IMR-90 (cell line): Measurements from ENCODE around the gene ZCCHC12.

ENCODE experiments used
- CEBPB ChIP-seq: IDR thresholded peaks from 2 replicates; pipeline ENCODE4 v1.6.1; 2012; ENCODE audit warnings: low read depth, low read length, improper control_type of control experiment
- CTCF ChIP-seq: conservative IDR thresholded peaks from 2 replicates; pipeline ENCODE4 v1.5.1; 2012; ENCODE audit warnings: mild to moderate bottlenecking, low read depth, low read length, improper control_type of control experiment
- FOS ChIP-seq: fragments of 150-350 bp; IDR thresholded peaks from 2 replicates; pipeline ENCODE4 v1.6.1; 2016; ENCODE audit warnings: low read depth, low read length
- MAZ ChIP-seq: IDR thresholded peaks from 2 replicates; pipeline ENCODE4 v1.6.1; 2012; ENCODE audit warnings: low read depth, mild to moderate bottlenecking, low read length, improper control_type of control experiment, moderate library complexity, borderline replicate concordance
- POLR2A ChIP-seq: IDR thresholded peaks from 2 replicates; pipeline ENCODE4 v1.6.1; 2012; ENCODE audit warnings: mild to moderate bottlenecking, low read depth, low read length
- RCOR1 ChIP-seq: IDR thresholded peaks from 2 replicates; pipeline ENCODE4 v1.6.1; 2012; ENCODE audit warnings: mild to moderate bottlenecking, low read length, improper control_type of control experiment; ENCODE audit not compliant: insufficient replicate concordance
- RFX5 ChIP-seq: IDR thresholded peaks from 2 replicates; pipeline ENCODE4 v1.8.0; 2012; ENCODE audit warnings: low read depth, mild to moderate bottlenecking, low read length, moderate library complexity
- USF2 ChIP-seq: fragments of 150-350 bp; IDR thresholded peaks from 2 replicates; pipeline ENCODE4 v1.6.1; 2017; ENCODE audit warnings: mild to moderate bottlenecking, antibody characterized with exemption, low read length, low read depth

DNA sequence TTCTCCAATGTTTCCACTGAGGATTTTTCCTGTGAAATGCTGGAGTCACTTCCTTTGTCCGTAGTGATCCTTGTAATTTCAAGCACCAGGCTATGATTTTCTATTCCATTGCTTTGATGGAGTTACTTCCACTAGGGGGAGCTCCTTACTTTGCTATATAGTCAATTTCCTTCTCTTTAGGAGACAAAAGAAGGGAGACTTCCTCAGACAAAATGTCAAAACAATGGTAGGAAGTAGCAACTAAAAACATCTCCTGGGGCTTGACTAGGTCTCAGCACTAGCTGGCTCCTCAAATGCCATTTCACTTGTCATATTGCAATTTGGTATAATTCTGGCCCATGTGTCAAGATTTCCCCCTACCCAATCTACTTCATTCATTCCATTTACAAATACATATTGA, 24.1 kb downstream of the ZCCHC12 start:
- TF ChIP-seq CTCF (peak; percentile 69), RFX5 (no peak), FOS (no peak), CEBPB (no peak), USF2 (no peak), MAZ (no peak), RCOR1 (no peak), POLR2A (no peak)
